NCI-H187 treated with DMSO at 0.1 percent for 48 hours (cell line): ENCODE measurements around the gene TET1.
"Not testable (repeated sequence)": the region's sequence is repeated elsewhere in the genome, so short reads cannot be mapped to it uniquely, and the experiment has no call there.

Experiments
- DNase-seq: peaks from one replicate; lab custom pipeline; 2025; lab: John Stamatoyannopoulos, UW

Gene TET1

DNA sequence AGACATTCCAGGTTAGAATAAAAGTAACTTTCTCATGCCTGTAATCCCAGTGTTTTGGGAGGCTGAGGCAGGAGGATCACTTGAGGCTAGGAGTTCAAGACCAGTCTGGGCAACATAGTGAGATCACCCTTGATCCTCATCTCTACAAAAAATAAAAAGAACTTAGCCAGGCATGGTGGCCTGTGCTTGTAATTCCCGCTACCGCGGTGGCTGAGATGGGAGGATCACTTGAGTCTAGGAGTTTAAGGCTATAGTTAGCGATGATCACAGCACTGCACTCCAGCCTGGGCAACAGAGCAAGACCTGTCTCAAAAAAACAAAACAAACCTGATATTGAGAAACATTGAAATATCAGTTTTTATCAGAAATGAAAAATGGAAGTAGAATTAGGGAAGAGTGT lies 4.6 kb downstream of the TET1 start:
- no peak for DNase-seq

DNA sequence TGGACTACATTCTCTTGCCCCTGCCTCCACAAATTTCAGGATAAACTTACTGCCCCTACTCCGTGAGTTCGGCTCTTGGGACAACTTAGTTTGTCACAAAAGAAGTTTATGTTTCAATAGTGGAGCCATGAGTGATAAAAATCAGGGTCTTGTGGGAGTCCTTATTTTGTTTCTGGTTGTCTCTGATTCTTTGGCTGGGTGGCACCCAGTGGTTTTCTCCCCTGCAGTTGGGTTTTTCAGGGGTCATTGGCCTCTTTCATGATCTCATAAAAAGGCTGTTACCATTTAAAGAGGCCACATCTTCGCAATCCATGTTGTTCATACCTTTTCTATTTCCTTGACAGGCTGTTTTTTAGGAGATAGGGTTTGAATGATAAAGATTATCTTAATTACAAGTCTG lies 5.5 kb downstream of the TET1 start:
- no peak for DNase-seq

DNA sequence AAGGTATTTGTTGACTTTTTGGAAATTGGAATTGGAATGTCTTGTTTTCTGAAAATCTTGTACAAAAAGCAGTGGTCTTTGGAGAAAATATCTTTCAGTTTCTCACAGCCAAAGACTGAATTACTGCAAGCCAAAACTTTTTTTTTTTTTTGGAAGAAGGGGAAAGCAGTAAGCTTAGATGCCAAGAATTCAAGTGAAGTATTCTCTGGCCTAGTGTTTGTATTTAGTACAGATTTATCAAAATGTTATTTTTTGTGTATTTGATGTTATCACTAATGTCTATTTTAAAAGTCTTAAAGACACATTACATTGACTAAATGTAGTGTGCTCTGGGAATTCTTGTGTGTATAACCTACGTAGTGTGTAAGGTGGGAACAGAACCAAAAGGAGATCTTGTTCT lies 6.2 kb downstream of the TET1 start:
- no peak for DNase-seq

DNA sequence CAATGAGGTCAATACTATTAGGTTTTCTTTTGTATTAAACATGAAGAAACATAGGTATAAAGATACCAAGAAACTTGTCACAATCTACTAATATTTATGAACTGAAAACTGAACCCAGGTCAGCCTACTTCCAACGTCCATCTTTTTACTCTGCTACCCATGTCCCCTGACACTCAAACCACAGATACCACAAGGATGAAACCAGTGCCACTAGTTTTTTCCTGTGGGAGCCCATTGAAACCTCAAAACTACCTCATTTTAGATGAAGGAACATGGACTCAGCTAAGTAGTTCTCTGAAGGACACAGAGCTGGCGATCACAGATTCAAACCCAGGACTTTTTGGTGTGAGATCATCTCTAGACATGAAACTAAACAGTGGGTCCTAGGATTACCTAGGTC lies 6.8 kb downstream of the TET1 start:
- no peak for DNase-seq

GRCh38 chr10:68572151-68572550 lies 12.0 kb downstream of the TET1 start:
- DNase-seq: no peak

DNA sequence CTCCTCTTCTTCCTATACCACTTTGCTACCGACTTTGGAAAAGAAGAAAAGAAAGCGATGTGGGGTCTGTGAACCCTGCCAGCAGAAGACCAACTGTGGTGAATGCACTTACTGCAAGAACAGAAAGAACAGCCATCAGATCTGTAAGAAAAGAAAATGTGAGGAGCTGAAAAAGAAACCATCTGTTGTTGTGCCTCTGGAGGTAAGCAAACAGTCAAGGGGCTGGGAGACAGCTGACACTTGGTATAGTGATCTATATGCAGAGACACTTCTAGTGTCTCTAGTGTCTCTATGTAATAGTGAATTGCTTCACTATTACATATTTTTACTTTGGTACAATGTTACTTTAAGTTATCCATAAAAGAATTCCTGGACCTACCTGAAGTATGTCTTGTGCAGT lies 13.9 kb downstream of the TET1 start:
- no peak for DNase-seq

GRCh38 chr10:68576118-68576517 lies 16.0 kb downstream of the TET1 start:
- no peak for DNase-seq

GRCh38 chr10:68578974-68579373 lies 18.8 kb downstream of the TET1 start:
- DNase-seq: no peak

- not testable (repeated sequence) for DNase-seq
Observed at GRCh38 chr10:68584187-68584586, 24.1 kb downstream of the TET1 start.

- DNase-seq: no peak
Observed at GRCh38 chr10:68586606-68587305, 26.6 kb downstream of the TET1 start.

GRCh38 chr10:68594405-68594804 lies 34.3 kb downstream of the TET1 start:
- DNase-seq: no peak

DNA sequence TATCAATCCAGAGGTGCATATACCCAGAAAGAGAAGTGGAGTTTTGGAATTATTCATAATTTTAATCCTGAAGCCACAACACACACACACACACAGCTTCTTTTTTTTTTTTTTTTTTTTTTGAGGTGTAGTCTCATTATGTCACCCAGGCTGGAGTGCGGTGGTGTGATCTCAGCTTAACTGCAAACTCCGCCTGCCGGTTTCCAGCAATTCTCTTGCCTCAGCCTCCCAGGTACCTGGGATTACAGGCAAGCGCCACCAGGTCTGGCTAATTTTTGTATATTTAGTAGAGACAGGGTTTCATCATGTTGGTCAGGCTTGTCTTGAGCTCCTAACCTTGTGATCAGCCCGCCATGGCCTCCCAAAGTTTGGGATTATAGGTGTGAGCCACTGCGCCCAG lies 35.4 kb downstream of the TET1 start:
- no peak for DNase-seq

DNA sequence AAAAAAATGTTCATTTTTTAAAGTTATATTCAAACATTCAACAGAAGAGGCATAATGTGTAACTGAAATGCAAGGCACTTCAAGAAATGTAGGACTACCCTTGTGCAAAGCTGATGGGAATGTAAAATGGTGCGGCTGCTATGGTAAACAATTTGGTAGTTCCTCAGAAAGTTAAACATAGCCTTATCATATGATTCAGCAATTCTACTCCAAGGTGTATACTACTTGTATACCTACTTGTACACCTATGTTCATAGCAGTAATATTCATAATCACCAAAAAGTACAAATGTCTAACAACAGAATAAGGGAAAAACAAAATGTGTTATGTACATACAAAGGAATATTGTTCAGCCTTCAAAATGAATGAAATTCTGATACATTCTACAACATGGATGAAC lies 37.3 kb downstream of the TET1 start:
- no peak for DNase-seq

DNA sequence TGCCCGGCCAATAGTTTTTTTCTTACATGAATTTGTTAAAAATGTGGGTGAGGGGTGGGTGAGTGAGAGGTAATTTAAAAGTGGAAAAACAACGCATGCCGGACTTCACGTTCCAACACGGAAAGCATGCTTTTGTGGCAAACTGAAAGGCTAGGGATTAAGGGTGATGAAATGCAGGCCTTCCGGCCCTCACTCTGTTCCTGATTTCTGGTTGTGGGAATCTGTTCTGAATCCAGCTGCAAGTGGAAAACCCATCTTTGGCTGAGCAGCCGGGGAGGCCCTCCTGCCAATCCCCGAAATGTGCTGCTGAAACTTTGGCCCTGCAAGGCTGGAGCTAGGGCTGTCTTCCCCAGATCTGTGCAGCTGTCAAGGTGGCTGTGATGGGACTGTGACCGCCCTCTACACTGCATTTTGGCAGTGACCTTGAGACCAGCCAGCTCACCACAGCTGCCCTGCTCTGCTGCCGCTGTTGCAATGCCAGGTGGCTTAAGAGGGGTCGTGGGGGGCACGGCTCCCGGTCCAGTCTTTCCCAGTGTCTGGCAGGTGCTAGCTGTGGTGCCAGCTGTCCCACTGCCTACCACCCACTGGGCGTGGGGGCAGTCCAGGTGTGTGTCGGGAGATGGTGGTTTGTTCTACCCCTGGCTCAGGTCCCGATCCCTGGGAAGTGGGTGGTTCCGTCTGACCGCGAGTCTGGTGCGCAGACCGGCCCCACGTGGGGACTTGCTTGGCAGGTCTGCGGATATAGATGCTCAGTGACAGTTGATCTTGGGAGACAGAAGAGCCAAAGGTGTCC lies 39.0 kb downstream of the TET1 start:
- DNase-seq: no peak

GRCh38 chr10:68599771-68600040 lies 39.6 kb downstream of the TET1 start:
- no peak for DNase-seq

DNA sequence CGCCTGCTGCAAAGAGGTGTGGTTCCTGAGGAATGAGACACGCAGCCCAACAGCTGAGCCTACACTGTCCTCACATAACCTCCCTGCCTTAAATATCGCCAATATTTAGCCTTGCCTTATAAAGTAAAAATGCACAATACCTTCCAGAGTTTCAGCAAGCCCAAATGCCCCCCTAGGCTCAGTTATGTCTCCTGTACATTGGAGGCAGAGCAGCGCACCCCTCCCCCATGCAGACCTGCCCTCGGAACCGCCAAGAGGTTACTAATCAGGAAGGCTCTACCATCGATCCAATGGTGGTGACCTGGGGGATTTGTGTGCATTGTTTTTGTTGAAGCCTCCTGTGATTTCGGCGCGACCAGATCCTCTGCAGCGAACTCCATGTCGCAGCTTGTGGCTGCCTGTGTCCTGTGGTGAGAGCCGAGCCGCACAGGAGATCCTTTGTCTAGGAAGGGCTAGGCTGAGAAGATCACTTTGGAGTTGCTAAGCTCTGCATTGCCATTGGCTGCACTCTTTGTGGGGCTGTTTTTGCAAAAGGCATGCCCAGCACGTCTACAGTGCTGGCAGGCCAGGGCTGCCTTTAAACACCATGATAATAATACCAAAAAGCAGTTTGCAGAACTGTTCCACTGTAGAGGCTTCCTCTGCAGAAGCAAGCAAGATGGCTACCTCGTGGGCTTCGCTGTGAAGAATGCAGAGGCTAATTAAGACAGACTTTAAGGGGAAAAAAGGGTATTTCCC lies 40.1 kb downstream of the TET1 start:
- DNase-seq: peak; percentile 55

DNA sequence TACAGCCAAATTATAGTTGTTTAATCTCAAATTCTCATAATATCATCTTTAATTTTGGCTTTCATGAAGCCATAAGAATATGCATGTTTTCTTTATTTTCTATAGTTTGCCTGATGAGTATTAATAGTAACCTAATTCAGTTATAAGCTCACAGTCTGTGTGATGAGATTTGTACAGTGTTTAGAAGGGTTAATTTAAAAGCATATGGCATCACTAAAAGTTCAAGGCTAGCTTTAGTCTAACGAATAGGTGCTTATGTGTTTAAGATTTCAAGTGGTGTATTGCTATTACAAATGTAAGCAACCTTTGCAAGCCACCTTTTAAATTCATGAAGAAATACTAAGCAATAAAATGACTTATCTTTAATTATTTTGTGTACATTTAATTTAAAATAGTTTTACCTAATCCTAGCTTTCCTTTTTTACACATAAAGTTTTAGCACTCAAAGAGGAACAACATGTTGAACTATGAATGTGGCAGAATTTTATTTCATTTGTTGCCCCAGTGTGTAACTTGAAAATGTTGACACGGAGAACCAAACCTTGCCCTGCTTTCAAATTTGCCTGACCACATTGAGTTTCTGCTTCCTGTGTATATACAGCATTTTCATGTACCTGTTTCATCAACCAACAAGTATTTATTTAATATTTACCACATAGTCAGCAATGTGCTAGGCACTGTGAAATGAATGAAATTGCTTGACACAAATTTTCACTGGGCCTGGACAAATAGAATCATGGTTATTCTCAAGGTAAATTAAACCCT lies 41.5 kb downstream of the TET1 start:
- DNase-seq: no peak

DNA sequence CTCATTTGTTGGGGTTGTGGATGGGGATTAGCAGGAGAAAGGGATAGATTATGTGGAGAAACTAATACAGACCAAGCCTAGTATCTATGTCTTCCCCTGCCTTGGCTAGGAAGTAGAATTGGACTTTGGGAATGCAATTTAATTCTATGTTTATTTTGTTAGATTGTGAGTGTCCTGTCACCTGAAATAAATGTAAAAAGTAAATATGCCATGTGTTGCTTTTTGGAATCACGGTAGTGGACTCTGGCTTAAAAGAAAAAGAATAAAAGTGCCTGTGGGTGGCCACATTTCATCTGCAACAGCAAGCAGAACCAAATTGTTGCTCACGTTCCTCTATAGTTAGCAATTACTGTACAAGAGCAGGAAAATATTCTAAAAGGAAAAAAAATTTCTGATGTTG lies 42.3 kb downstream of the TET1 start:
- DNase-seq: no peak

GRCh38 chr10:68603766-68604165 lies 43.6 kb downstream of the TET1 start:
- DNase-seq: no peak

DNA sequence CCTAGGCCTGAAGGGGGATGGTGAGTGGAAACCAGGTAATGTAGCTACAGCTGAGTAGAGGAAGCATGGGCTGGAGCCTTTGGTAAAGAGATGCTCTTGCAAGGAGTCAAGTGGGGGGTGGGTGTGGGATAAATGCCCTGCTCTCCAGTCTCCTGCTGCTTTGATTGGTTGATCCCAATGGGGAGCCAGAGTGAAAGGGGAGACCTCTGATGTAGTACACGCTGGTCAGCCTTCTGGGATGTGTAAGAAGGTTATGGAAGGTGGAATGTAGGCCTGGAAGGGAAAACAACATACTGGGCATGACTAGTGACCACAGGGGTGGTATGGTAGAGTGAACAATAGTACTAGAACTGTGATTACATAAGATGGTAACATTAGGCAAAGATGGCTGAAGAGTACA lies 44.3 kb downstream of the TET1 start:
- no peak for DNase-seq

- DNase-seq: no peak
Observed at GRCh38 chr10:68606918-68607317, 46.8 kb downstream of the TET1 start.

DNA sequence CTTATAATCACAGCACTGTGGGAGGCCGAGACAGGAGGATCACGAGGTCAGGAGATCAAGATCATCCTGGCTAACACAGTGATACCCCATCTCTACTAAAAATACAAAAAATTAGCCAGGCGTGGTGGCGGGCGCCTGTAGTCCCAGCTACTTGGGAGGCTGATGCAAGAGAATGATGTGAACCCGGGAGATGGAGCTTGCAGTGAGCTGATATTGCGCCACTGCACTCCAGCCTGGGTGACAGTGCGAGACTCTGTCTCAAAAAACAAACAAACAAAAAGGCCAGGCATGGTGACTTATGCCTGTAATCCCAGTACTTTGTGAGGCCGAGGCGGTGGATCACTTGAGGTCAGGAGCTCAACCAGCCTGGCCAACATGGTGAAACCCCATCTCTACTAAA lies 49.9 kb downstream of the TET1 start:
- DNase-seq: not testable (repeated sequence)

DNA sequence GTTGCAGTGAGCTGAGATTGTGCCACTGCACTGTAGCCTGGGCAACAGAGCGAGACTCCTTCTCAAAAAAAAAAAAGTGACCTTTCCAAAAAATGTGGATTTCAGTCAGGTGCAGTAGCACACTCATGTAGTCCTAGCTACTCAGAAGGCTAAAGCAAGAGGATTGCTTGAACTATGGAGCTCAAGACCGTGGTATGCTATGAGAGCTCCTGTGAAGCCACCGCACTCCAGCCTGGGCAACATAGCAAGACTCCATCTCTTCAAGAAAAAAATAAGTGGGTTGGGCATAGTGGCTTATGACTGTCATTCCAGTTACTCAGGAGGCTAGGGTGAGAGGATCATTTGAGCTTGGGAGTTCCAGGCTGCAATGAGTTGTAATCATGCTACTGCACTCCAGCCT lies 51.1 kb downstream of the TET1 start:
- DNase-seq: no peak
